GM23338 (cell line): ENCODE measurements around the gene EZH1. TPM values are rescaled to one million over a fixed set of nuclear protein-coding genes. Genes with fewer than 3 reads are reported as not detected.

Experiments used
- EZH2 ChIP-seq: fragments of 200-600 bp; sonication (generic); IDR thresholded peaks from one replicate; pipeline ENCODE4 v1.8.0; 2017; ENCODE audit warnings: antibody characterized with exemption, mild to moderate bottlenecking, low read depth; ENCODE audit not compliant: unreplicated experiment
- EZH2phosphoT487 ChIP-seq: fragments of 200-600 bp; sonication (generic); IDR thresholded peaks from one replicate; pipeline ENCODE4 v1.8.1; 2018; ENCODE audit warnings: antibody characterized with exemption; ENCODE audit not compliant: unreplicated experiment
- POLR2AphosphoS5 ChIP-seq: IDR thresholded peaks from 2 replicates; pipeline ENCODE4 v1.6.1; 2016; ENCODE audit warnings: antibody characterized with exemption, low read depth
- STAT1 ChIP-seq: IDR thresholded peaks from one replicate; pipeline ENCODE4 v1.6.1; 2016; ENCODE audit warnings: antibody characterized with exemption; ENCODE audit not compliant: unreplicated experiment
- ZNF114 ChIP-seq: fragments of 250-450 bp; sonication (Bioruptor Pico); IDR thresholded peaks from 2 replicates; pipeline ENCODE4 v1.5.0; 2020; ENCODE audit warnings: mild to moderate bottlenecking, moderate library complexity
- ZNF331 ChIP-seq: fragments of 250-450 bp; sonication (Bioruptor Pico); IDR thresholded peaks from 2 replicates; pipeline ENCODE4 v1.5.0; 2020; ENCODE audit warnings: low read depth, mild to moderate bottlenecking, moderate library complexity
- polyA plus RNA-seq: library from polyadenylated mRNA; unstranded; fragments of >200 nt; fragmentation: Nextera tagmentation; extraction: Ambion mirVana; gene quantifications from 2 replicates; pipeline ENCODE4 v1.2.1, GENCODE V29; 2016
- total RNA-seq: library from RNA; depleted of rRNA; stranded (reverse); fragments of >200 nt; shearing (Covaris generic); gene quantifications from 2 replicates; pipeline ENCODE4 v1.2.3, GENCODE V29; 2014
- TF ChIP-seq, protein P1 (sequence below): fragments of 250-450 bp; sonication (Bioruptor Pico); IDR thresholded peaks from 2 replicates; pipeline ENCODE4 v1.5.0; 2020; ENCODE audit warnings: mild to moderate bottlenecking, moderate library complexity
- TF ChIP-seq, protein P2 (sequence below), 2 experiments: fragments of 200-600 bp in 1 of 2; sonication (generic) in 1 of 2; conservative IDR thresholded peaks; 2 replicates each; pipeline versions ENCODE4 v1.5.1 to v1.6.1; 2016 to 2017; ENCODE audit warnings: antibody characterized with exemption in 2 of 2, low read depth in 2 of 2, mild to moderate bottlenecking in 2 of 2, moderate library complexity in 1 of 2
- TF ChIP-seq, protein P3 (sequence below): IDR thresholded peaks from one replicate; pipeline ENCODE4 v1.6.1; 2018; ENCODE audit warnings: antibody characterized with exemption; ENCODE audit not compliant: unreplicated experiment

The EZH1 gene
- total and polyA plus RNA-seq, 2 experiments from 2014 or later, result 16.9 to 18.0 TPM

DNA sequence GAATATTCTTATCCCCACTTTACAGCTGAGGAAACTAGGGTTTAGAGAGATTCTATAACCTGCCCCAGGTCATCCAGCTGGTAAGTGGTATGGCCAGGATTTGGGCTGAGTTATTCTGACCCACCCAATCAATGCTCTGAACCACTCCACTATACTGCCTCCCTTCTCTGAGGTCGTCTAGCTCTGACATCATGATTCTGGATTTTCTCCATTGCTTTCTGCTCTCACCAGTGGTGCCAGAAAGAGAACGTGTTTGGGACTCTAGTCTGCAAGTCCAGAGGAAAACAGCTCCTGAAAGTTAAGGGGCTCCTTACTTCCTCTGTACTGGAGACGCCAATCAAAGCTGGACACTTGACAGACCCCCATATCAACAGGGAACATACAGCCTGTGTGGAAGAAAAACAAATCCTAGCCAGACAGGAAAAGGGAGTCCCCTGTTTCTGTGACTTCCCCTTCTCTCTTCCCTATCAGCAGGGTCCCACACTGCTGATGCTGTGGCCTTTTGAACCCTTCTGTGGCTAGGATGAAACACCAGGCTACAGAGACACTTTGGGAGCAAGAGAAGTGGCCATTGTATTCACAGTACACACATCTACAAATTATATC is 6.0 kb upstream of the EZH1 start (continued):
- TF ChIP-seq, protein P1, sequence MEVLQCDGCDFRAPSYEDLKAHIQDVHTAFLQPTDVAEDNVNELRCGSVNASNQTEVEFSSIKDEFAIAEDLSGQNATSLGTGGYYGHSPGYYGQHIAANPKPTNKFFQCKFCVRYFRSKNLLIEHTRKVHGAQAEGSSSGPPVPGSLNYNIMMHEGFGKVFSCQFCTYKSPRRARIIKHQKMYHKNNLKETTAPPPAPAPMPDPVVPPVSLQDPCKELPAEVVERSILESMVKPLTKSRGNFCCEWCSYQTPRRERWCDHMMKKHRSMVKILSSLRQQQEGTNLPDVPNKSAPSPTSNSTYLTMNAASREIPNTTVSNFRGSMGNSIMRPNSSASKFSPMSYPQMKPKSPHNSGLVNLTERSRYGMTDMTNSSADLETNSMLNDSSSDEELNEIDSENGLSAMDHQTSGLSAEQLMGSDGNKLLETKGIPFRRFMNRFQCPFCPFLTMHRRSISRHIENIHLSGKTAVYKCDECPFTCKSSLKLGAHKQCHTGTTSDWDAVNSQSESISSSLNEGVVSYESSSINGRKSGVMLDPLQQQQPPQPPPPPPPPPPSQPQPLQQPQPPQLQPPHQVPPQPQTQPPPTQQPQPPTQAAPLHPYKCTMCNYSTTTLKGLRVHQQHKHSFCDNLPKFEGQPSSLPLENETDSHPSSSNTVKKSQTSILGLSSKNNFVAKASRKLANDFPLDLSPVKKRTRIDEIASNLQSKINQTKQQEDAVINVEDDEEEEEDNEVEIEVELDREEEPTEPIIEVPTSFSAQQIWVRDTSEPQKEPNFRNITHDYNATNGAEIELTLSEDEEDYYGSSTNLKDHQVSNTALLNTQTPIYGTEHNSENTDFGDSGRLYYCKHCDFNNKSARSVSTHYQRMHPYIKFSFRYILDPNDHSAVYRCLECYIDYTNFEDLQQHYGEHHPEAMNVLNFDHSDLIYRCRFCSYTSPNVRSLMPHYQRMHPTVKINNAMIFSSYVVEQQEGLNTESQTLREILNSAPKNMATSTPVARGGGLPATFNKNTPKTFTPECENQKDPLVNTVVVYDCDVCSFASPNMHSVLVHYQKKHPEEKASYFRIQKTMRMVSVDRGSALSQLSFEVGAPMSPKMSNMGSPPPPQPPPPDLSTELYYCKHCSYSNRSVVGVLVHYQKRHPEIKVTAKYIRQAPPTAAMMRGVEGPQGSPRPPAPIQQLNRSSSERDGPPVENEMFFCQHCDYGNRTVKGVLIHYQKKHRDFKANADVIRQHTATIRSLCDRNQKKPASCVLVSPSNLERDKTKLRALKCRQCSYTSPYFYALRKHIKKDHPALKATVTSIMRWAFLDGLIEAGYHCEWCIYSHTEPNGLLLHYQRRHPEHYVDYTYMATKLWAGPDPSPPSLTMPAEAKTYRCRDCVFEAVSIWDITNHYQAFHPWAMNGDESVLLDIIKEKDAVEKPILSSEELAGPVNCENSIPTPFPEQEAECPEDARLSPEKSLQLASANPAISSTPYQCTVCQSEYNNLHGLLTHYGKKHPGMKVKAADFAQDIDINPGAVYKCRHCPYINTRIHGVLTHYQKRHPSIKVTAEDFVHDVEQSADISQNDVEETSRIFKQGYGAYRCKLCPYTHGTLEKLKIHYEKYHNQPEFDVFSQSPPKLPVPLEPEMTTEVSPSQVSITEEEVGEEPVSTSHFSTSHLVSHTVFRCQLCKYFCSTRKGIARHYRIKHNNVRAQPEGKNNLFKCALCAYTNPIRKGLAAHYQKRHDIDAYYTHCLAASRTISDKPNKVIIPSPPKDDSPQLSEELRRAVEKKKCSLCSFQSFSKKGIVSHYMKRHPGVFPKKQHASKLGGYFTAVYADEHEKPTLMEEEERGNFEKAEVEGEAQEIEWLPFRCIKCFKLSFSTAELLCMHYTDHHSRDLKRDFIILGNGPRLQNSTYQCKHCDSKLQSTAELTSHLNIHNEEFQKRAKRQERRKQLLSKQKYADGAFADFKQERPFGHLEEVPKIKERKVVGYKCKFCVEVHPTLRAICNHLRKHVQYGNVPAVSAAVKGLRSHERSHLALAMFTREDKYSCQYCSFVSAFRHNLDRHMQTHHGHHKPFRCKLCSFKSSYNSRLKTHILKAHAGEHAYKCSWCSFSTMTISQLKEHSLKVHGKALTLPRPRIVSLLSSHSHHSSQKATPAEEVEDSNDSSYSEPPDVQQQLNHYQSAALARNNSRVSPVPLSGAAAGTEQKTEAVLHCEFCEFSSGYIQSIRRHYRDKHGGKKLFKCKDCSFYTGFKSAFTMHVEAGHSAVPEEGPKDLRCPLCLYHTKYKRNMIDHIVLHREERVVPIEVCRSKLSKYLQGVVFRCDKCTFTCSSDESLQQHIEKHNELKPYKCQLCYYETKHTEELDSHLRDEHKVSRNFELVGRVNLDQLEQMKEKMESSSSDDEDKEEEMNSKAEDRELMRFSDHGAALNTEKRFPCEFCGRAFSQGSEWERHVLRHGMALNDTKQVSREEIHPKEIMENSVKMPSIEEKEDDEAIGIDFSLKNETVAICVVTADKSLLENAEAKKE, result no peak
- no peak for TF ChIP-seq ZNF114 (CRISPR knock-in tag)
- TF ChIP-seq, protein P2, sequence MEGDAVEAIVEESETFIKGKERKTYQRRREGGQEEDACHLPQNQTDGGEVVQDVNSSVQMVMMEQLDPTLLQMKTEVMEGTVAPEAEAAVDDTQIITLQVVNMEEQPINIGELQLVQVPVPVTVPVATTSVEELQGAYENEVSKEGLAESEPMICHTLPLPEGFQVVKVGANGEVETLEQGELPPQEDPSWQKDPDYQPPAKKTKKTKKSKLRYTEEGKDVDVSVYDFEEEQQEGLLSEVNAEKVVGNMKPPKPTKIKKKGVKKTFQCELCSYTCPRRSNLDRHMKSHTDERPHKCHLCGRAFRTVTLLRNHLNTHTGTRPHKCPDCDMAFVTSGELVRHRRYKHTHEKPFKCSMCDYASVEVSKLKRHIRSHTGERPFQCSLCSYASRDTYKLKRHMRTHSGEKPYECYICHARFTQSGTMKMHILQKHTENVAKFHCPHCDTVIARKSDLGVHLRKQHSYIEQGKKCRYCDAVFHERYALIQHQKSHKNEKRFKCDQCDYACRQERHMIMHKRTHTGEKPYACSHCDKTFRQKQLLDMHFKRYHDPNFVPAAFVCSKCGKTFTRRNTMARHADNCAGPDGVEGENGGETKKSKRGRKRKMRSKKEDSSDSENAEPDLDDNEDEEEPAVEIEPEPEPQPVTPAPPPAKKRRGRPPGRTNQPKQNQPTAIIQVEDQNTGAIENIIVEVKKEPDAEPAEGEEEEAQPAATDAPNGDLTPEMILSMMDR (conservative IDR thresholded peaks at IDR 0.05; ENCODE audit: low read depth in 2 of 2), result no peak
- TF ChIP-seq, protein P3, sequence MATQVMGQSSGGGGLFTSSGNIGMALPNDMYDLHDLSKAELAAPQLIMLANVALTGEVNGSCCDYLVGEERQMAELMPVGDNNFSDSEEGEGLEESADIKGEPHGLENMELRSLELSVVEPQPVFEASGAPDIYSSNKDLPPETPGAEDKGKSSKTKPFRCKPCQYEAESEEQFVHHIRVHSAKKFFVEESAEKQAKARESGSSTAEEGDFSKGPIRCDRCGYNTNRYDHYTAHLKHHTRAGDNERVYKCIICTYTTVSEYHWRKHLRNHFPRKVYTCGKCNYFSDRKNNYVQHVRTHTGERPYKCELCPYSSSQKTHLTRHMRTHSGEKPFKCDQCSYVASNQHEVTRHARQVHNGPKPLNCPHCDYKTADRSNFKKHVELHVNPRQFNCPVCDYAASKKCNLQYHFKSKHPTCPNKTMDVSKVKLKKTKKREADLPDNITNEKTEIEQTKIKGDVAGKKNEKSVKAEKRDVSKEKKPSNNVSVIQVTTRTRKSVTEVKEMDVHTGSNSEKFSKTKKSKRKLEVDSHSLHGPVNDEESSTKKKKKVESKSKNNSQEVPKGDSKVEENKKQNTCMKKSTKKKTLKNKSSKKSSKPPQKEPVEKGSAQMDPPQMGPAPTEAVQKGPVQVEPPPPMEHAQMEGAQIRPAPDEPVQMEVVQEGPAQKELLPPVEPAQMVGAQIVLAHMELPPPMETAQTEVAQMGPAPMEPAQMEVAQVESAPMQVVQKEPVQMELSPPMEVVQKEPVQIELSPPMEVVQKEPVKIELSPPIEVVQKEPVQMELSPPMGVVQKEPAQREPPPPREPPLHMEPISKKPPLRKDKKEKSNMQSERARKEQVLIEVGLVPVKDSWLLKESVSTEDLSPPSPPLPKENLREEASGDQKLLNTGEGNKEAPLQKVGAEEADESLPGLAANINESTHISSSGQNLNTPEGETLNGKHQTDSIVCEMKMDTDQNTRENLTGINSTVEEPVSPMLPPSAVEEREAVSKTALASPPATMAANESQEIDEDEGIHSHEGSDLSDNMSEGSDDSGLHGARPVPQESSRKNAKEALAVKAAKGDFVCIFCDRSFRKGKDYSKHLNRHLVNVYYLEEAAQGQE, result no peak
- TF ChIP-seq ZNF331, result no peak
- TF ChIP-seq STAT1, result no peak
- no peak for TF ChIP-seq EZH2
- TF ChIP-seq POLR2AphosphoS5, result no peak
- no peak for TF ChIP-seq EZH2phosphoT487
